Measurements from ENCODE around the gene COBL.

GRCh38 chr7:51005074-51005473 is 311.5 kb downstream of the COBL start:
- TF ChIP-seq CTCF (IDR thresholded peaks at IDR 0.05) (no peak), POLR2A (IDR thresholded peaks at IDR 0.05) (no peak)

Data from right lobe of liver (tissue), 4 donors.